GM21423 (cell line): Measurements from ENCODE around the gene RAB12.
A peak's percentile ranks its signal among the peaks of the same experiment; 100 is the strongest.
"Not testable (repeated sequence)": the region's sequence is repeated elsewhere in the genome, so short reads cannot be mapped to it uniquely, and the experiment has no call there.

Source experiments
- ATAC-seq: cut with Tn5 transposase; IDR thresholded peaks from one replicate; pipeline ENCODE4 v1.9.1; 2021; ENCODE audit warnings: mild to moderate bottlenecking, moderate library complexity; ENCODE audit not compliant: unreplicated experiment

Gene RAB12, protein sequence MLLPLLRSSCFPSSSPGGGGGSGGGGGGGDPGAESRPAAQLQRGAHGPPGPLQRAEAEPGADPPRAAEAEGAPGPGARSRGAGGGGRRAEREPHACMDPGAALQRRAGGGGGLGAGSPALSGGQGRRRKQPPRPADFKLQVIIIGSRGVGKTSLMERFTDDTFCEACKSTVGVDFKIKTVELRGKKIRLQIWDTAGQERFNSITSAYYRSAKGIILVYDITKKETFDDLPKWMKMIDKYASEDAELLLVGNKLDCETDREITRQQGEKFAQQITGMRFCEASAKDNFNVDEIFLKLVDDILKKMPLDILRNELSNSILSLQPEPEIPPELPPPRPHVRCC

DNA sequence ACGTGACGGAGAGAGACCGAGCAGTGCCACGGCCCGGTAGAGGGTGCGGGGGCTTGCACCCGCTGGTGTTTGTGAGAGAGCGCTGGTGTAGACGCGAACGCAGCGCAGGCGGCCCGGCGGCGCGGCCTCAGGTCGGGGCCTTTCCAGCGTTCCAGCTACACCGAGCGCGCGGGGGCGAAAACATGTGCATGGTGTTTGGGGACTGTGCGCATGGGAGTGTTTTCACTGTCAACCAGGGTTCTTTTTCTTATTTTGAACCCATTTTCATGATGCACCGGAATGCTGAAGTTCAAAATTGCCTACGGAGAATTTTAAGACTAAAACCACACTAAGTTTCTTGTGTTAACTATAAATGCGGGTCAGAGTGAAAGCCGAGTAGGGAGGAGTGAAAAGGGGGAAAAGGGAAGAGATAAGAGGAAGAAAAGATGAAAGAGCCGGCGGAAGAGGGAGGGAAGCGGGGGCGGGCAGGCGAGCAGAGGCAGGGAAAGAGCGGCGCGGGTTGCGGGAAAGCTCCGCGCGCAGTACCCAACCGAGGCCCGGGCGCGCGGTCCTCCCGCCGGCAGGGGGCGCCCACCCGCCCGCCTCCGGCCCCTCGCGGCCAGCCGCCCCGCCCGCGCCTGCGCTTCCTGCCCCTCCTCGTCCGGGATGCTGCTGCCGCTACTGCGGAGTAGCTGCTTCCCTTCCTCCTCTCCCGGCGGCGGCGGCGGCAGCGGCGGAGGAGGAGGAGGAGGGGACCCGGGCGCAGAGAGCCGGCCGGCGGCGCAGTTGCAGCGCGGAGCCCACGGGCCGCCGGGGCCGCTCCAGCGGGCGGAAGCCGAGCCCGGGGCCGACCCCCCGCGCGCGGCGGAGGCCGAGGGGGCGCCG lies at the start of gene RAB12:
TSS of gene RAB12 (plus strand) at position 643 of the 864 bp plus-strand sequence. CDS start at position 646, 3 bp downstream.
- ATAC-seq: peak; percentile 58

DNA sequence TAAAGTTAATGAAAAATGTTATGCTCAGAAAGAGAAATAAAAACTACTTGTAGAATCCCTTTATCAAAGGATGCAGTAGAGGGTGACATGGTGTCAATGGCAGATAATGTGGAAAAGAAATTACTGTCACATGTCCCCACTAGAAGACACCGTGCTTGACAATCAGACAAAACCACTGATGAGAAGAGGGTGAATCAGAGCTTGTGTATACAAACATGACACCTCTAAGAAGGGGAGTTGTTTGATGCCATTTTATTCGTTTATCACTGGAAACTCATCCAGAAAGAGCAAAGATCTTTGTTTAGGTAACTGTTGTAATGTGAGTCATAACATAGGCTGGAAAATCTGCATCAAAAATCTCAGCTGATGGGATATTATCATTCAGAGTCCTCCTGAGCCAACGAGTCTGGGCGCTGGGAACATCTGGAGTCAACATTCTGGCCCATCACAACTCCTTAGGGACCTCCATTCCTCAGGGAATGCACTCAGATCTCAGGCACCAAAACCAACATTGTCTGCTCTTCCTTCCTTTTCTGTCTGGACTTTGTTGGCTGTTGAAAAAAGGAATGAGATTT lies 49.5 kb upstream of the RAB12 start:
- ATAC-seq: no peak

DNA sequence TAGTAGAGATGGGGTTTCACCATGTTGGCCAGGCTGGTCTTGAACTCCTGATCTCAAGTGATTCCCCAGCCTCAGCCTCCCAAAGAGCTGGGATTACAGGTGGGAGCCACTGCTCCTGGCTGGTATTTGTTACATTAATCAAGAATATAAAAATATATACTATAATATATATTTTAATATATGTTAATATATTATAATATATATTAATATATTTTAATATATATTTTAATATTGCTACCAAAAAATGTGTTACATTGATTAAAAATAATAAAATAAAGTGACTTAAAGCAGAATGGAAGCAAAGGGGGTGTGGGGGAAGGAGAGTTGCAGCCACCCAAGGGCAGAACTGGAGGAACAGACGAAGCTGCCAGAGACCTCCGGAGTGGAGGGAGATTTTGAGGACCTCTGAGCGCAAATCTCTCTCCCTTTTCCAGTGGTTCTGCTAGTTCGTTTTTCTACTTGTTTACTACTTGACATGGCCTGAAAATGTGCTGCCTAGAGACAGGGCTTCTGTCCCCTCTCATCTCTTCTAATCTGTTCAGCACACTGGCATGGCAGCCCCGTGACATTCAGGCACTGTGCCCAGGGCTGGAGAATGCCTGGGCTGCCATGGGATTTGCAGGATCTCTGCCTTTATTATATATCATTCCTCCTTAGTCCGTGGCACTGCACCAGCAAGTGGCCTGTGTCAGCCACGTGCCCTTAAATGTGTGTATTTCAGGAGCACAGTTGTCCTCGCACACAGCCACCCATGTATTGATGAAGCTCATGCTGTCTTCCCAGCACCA lies 47.9 kb upstream of the RAB12 start:
- no peak for ATAC-seq

DNA sequence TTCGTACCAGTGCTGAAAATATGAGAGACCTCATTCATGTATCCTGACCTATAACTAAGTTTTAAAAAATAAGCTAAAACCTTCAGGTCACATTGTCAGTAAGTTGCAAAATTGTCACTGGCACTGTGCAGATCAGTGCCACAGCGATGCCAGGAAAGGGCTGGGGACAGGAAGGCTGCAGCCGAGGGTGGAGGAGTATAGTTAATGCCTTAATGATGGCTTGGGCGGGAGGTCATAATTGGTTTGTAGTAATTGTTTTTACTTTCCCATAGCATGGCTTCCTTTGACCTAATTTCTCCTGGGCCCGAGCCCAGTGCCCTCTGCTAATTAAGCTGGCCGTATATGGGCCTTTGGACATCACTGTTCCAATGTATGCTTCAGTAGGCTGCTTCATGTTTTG lies 47.2 kb upstream of the RAB12 start:
- no peak for ATAC-seq

DNA sequence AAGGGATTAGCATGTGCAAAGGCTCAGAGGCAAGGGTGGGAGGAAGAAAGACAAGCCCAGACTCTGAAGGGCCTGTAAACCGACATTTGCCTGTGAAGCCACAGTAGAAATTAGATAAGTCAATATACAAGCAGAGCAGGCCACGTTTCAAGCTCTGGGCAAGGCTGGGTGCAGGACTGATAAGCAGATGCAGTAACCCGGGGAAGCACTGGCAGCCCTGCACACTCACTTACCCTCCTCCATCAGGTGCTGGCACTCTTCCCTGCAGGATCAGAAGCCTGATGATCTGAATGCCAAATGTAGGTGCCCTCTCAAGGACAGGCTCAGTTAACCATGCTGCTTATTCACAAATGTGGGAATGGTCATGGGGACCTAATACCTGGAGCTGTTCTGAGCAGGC lies 46.3 kb upstream of the RAB12 start:
- ATAC-seq: no peak

DNA sequence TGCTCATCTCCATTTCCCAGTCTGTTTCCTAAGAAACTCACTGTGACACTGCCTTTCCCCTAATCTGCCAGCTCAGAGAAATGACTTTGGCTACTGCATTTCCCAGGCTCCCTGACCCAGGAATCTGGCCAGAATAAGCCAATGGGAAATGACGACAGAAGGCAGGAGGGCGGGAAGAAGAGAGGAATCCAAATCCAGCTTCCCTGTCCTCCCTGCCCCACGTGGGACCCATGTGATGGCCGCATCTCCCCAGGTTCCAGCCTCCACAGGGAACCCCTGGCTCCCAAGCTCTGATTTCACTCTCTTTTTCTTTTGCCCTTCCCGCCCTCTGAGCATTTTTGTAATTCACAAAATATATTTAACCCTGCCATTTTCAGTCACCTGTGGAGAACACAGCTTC lies 37.8 kb upstream of the RAB12 start:
- ATAC-seq: no peak

DNA sequence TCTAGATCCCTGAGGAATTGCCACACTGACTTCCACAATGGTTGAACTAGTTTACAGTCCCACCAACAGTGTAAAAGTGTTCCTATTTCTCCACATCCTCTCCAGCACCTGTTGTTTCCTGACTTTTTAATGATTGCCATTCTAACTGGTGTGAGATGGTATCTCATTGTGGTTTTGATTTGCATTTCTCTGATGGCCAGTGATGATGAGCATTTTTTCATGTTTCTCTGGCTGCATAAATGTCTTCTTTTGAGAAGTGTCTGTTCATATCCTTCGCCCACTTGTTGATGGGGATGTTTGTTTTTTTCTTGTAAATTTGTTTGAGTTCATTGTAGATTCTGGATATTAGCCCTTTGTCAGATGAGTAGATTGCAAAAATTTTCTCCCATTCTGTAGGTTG lies 35.5 kb upstream of the RAB12 start:
- ATAC-seq: not testable (repeated sequence)

DNA sequence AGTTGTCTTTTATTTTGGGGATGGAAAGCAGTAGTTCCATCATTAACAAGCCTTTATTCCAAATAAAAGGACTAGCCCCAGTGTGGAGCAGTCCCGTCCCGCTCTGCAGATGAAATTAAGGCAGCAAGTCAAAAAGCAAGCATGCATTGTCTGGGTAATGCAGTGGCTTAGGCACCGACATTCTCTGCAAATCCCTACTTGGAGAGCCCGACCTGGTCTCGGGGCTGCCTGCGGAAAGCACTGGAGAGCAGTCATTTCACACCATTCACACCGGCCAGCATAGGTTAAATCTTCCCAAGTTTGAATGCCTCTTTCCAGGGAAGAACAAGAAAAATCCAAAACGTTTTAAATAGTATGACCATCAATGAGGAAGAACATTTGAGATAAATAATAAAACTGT lies 24.4 kb upstream of the RAB12 start:
- no peak for ATAC-seq

DNA sequence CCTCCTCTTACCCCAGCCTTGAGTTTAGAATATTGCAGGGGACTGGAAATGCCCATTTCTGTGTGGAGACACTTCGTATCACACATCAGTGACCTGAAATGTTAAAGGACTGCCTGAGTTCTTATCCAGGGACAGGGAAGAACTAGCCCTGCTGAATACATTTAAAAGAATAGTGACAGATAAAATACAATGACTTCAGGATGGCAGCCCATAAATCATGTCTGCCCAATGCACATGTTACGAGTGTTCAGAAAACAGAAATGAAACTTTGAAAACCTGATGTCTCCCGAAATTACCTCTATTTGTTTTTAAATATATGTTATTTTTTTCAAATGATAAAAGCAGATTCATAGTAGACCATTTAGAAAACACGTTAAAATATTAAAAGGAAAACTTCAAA lies 22.3 kb upstream of the RAB12 start:
- no peak for ATAC-seq

DNA sequence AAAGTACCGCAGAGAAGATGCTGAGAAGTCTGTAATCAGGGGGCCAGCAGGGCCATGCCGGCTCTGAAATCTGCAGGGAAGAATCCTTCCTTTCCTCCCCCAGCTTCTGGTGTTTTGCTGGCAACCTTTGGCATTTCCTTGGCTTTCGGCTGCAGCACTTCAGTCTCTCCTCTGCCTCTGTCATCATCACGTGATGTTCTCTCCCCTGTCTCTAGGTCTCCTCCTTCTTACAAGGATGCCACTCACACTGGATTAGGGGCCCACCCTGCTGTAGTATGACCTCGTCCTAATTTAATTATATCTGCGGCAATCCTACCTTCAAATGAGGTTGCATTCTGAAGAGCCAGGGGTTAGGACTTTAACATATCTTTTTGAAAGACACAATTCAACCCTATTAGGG lies 13.8 kb upstream of the RAB12 start:
- ATAC-seq: no peak

DNA sequence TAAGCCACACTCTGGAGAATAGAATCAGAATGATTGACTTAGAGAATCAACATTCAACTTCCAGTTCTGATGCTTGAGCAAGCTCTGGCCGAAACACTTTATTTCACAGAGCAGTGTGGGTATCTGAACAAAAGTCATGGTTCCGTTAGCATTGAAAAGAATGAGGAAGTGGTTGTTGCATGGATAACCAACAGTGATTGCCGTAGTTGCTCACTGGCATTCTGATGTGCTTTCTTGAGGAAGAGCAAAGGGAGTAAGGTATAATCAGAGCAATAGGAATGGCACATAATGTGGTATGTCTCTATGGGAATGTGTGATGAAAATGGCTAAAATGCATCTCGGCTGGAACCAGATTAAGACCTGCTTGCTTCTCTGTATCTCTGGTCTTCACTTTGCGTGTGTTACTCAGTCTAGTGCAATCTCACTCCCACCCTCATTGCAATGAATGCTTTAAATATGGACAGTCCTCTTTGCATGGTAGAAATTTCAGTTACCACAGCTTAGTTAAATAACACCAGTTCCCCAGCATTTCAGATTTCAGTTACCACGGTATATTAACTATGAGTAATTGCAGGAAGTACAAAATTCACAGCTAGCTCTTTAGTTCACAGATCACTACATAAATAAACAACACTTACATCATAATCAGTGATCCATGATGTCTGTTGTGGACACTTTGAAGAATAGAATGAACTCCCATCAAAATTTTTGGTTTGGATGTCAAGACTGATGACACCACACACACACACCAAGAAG lies 7.8 kb upstream of the RAB12 start:
- peak; percentile 66 for ATAC-seq

DNA sequence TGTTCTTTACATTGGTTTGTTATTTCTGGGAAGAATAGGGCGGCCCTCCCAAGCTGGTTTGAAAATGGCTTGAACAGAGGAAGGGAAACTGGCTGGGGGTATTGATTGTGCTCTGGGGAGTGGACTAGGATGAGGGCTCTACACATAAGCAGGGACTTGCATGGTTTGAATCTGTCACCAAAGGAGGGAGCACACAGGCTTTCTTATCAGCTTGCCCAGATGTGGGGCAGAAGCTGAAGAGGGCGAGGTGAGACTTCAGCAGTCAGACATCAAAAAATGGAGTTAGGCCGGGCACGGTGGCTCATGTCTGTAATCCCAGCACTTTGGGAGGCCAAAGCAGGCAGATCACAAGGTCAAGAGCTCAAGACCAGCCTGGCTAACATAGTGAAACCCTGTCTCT lies 7.2 kb upstream of the RAB12 start:
- ATAC-seq: peak; percentile 26

DNA sequence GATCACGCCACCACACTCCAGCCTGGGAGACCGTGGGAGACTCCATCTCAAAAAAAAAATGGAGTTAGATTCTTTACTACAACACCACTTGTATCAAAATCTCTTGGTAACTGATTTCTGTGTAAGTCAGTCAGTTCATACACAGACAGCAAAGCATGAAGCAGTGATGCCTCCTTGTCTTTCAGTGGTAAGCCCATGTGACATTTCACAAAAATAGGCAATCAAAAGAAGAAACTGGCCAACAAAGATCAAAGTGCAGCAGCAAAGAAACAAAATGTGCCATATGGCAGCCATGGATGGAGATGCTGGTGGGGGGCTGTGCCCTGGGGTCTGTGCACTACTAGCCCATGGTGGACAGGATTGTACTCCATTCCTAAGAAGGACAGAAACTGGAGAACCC lies 6.7 kb upstream of the RAB12 start:
- no peak for ATAC-seq

DNA sequence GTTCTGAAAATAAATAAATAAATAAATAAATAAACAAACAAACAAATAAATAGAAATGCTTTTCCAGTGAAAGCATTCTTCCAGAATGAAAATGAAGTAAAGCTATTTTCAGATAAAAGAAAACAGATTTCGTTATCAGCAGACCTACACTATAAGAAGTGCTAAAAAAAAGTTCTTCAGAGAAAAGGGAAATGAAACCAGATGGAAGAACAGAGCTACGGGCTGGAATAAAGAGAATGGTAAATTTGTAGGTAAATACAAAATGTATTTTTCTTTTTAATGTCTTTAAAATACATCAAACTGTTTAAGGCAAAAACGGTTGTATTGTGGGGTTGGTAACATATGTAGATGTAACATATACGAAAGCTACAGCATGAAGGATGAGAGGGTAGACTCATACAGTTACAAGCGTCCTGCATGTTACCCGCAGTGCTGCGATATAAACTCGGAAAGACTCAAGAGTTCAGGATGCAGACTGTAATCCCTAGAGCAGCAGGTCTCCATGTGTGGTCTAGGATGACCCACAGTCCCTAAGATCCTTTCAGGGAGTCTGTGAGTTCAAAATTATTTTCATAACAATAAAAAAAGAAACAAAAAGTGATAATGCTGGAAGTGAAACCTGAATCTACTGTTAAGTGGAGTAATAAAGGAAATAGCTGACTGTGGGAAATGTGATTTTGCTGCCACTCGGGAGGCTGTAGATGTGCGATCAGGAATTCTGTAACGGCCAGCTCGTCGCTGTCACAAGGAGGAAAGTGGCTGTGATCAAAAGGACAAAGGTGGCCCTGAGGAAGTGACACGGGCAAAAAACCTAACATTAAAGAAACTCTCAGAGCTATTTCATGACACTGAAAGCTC lies 5.3 kb upstream of the RAB12 start:
- no peak for ATAC-seq

DNA sequence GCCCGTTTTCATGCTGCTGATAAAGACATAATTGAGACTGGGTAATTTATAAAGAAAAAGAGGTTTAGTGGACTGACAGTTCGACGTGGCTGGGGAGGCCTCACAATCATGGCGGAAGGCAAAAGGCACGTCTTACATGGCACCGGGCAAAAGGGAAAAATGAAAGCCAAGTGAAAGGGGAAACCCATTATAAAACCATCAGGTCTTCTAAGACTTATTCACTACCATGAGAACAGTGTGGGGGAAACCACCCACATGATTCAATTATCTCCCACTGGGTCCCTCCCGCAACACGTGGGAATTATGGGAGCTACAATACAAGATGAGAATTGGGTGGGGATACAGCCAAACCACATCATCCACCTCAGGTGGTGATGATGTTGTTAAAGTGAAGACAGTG lies 3.3 kb upstream of the RAB12 start:
- no peak for ATAC-seq

DNA sequence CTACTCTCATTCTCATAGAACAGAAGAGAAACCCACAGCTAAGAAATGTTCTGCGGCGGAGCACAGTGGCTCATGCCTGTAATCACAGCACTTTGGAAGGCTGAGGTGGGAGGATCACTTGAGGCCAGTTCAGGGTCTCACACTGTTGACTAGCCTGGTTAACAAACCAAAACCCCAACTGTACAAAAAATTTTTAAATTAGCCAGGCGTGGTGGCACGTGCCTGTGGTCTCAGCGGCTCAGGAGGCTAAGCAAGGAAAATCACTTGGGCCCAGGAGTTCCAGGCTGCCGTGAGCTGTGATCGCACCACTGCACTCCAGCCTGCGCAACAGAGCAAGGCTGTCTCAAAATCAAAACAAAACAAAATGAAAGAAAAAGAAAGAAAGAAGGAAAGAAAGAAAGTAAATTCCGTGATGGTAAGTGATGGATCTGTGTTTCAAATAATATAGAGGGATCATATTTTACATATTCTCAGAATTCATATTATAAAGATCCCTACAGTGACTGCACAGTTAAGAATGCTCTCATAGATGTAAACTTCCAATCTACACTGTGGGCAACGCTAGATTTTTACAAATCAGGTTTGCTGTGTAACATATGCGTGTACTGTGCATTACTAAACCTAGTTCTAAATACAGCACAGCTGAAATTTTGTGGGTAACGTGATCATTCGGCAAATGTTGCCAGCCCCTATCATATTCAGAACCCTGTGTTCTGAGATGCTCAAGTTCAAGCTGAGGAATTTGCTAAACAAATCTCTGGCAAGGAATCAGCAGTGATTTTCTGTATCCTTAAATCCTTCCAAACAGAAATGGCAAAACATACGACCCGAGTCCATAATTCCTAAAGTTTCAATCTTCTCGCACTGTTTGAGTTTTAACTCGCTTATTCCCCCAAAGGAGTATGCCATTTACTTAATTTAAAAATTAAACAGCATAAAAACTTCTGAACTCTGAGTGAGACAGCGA lies 1.2 kb upstream of the RAB12 start:
- peak; percentile 26 for ATAC-seq

DNA sequence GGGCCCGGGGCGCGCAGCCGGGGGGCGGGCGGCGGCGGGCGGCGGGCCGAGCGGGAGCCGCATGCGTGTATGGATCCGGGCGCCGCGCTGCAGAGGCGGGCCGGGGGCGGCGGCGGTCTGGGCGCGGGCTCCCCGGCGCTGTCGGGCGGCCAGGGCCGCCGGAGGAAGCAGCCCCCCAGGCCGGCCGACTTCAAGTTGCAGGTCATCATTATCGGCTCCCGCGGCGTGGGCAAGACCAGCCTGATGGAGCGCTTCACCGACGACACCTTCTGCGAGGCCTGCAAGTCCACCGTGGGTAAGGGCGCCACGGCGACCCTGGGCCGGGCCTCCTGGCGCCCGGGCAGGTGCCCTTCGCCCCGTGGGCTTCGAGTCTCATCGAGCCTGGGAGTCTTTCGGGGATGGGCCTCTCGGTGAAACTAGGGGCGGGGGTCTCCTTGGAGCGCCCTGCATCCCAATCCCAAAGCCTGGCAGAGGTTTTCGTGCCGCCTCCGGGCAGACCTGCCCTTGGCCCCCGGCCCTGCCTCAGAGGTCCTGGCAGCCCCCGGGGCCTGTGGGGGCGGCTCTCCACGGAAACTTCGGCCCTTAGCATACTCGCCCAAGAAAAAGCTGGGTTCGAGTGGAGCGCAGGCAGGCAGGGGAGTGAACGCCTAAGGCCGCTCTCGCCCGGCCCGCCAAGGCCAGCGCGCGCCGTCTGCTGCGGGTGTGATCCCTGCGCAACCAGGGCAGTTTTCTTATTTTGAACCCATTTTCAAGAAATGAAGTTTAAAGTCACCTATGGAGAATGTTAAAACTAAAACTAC lies 622 bp downstream of the RAB12 start:
- ATAC-seq: peak; percentile 7
